HepG2 (cell line): ENCODE results near the gene DUS2. TPM values are rescaled to one million over a fixed set of nuclear protein-coding genes. Genes with fewer than 3 reads are reported as not detected.

Experiments
- ATAC-seq: fragments of 200-7000 bp; cut with Tn5 transposase; 3 replicates; pipeline ENCODE4 v1.9.1; 2020; ENCODE audit warnings: mild to moderate bottlenecking, moderate library complexity
- BruUV-seq: library from RNA; stranded (reverse); fragments of 400-500 nt; replicated peaks from 2 replicates; lab custom pipeline; 2021; lab: Mats Ljungman, UMichigan
- CTCF ChIA-PET: fragments of 300-600 bp; formaldehyde crosslinking; extraction: SDS; loops from one replicate; lab custom pipeline; 2021; ENCODE audit warnings: low total read pairs, inconsistent platforms, low intra/inter-chr PET ratio; lab: Yijun Ruan, JAX
- POLR2A ChIA-PET: fragments of 350-600 bp; sonication (Branson Sonifier 250); formaldehyde crosslinking; loops from one replicate; lab custom pipeline; 2020; ENCODE audit warnings: antibody characterized with exemption, inconsistent platforms; lab: Yijun Ruan, JAX
- DNase-seq: peaks from one replicate; pipeline ENCODE4 v3.0.0-alpha.2; 2015; ENCODE audit warnings: low spot score
- FAIRE-seq: peaks from 3 replicates; lab custom pipeline; 2011; peaks lifted over from hg19 to GRCh38; lab: Jason Lieb, UNC
- H2AFZ ChIP-seq: one replicate; pipeline ENCODE4 v1.6.1; 2011; ENCODE audit warnings: low read length, inconsistent platforms
- H3K27ac ChIP-seq: fragments of 300-600 bp; 3 replicates; pipeline ENCODE4 v1.8.0; 2011; ENCODE audit warnings: mixed run types, mild to moderate bottlenecking, mixed read lengths, low read length, inconsistent platforms; ENCODE audit not compliant: insufficient read depth; ENCODE audit errors: extremely low read length
- H3K27me3 ChIP-seq, 2 experiments: fragments of 200-600 bp in 1 of 2; 2 replicates in 1 of 2; 3 replicates in 1 of 2; pipeline versions ENCODE4 v1.6.0 to v1.8.0; 2011; ENCODE audit warnings: low read length in 2 of 2, mild to moderate bottlenecking in 2 of 2, moderate library complexity in 2 of 2, inconsistent platforms in 1 of 2; ENCODE audit not compliant: insufficient read depth in 2 of 2, control insufficient read depth in 1 of 2
- H3K36me3 ChIP-seq, 2 experiments: fragments of 200-600 bp in 1 of 2; replicated peaks in 1 of 2; 2 replicates in 1 of 2; 3 replicates in 1 of 2; pipeline versions ENCODE4 v1.5.1 to v1.8.0; 2011; ENCODE audit warnings: low read length in 2 of 2, inconsistent platforms in 1 of 2; ENCODE audit not compliant: insufficient read depth in 2 of 2, control insufficient read depth in 1 of 2
- H3K4me1 ChIP-seq: 2 replicates; pipeline ENCODE4 v1.5.1; 2012; ENCODE audit warnings: low read length, inconsistent platforms; ENCODE audit not compliant: insufficient read depth
- H3K4me2 ChIP-seq: 2 replicates; pipeline ENCODE4 v1.6.0; 2011; ENCODE audit warnings: low read depth, low read length, inconsistent platforms
- H3K4me3 ChIP-seq, 3 experiments: fragments of 200-600 bp in 1 of 3; sonication (generic), shearing (Covaris generic) in 1 of 3; replicated peaks in 1 of 3; 2 replicates each; pipeline ENCODE4 v1.5.1; 2011 to 2016; ENCODE audit warnings: low read length in 3 of 3, inconsistent platforms in 2 of 3, low read depth in 2 of 3, mild to moderate bottlenecking in 2 of 3, control low read depth in 1 of 3, mixed read lengths in 1 of 3; ENCODE audit not compliant: insufficient read depth in 1 of 3
- H3K79me2 ChIP-seq: one replicate; pipeline ENCODE4 v1.6.1; 2011; ENCODE audit warnings: low read length, inconsistent platforms; ENCODE audit not compliant: insufficient read depth
- H3K9ac ChIP-seq: 2 replicates; pipeline ENCODE4 v1.6.0; 2011; ENCODE audit warnings: mild to moderate bottlenecking, low read depth, low read length, inconsistent platforms; ENCODE audit not compliant: insufficient read depth
- H3K9me3 ChIP-seq: 2 replicates; pipeline ENCODE4 v1.5.1; 2012; ENCODE audit warnings: mild to moderate bottlenecking, low read length
- H4K20me1 ChIP-seq: 2 replicates; pipeline ENCODE4 v1.6.0; 2011; ENCODE audit warnings: inconsistent platforms, mild to moderate bottlenecking, low read length, moderate library complexity; ENCODE audit not compliant: insufficient read depth
- CHD4 ChIP-seq: fragments of 200-600 bp; sonication (generic); IDR thresholded peaks from 2 replicates; pipeline ENCODE4 v1.7.0; 2017; ENCODE audit warnings: mild to moderate bottlenecking, low read length, borderline replicate concordance
- CREB1 ChIP-seq, 2 experiments: fragments of 450-650 bp in 1 of 2; IDR thresholded peaks; 2 replicates each; pipeline ENCODE4 v1.6.1; 2016 to 2017; ENCODE audit warnings: control low read depth in 1 of 2, mild to moderate bottlenecking in 1 of 2, missing compliant biosample characterization in 1 of 2, missing genetic modification characterization in 1 of 2
- ETV5 ChIP-seq: IDR thresholded peaks from 2 replicates; pipeline ENCODE4 v1.6.1; 2018; ENCODE audit warnings: missing biosample characterization, missing genetic modification reagents, inconsistent platforms, borderline replicate concordance
- FLYWCH1 ChIP-seq: sonication (generic); formaldehyde crosslinking; IDR thresholded peaks from 2 replicates; pipeline ENCODE4 v1.8.1; 2023; ENCODE audit warnings: mild to moderate bottlenecking, missing genetic modification reagents
- GATAD2A ChIP-seq: IDR thresholded peaks from 2 replicates; pipeline ENCODE4 v1.6.1; 2016
- PHF21A ChIP-seq: sonication (generic); formaldehyde crosslinking; IDR thresholded peaks from 2 replicates; pipeline ENCODE4 v1.5.0; 2020; ENCODE audit warnings: mild to moderate bottlenecking, missing genetic modification reagents
- TEAD2 ChIP-seq: sonication (generic); formaldehyde crosslinking; IDR thresholded peaks from 2 replicates; pipeline ENCODE4 v1.9.0; 2021; ENCODE audit warnings: missing genetic modification reagents
- ZNF12 ChIP-seq: sonication (generic); formaldehyde crosslinking; IDR thresholded peaks from 2 replicates; pipeline ENCODE4 v1.5.0; 2020; ENCODE audit warnings: missing genetic modification reagents
- ZNF513 ChIP-seq: sonication (generic); formaldehyde crosslinking; conservative IDR thresholded peaks from 2 replicates; pipeline ENCODE4 v1.5.0; 2020; ENCODE audit warnings: missing genetic modification reagents
- ZNF660 ChIP-seq: sonication (generic); formaldehyde crosslinking; IDR thresholded peaks from 2 replicates; pipeline ENCODE4 v1.5.1; 2020; ENCODE audit warnings: mild to moderate bottlenecking, low read depth, missing genetic modification reagents, borderline replicate concordance
- ZNF768 ChIP-seq: sonication (generic); formaldehyde crosslinking; IDR thresholded peaks from 2 replicates; pipeline ENCODE4 v1.4.0; 2020; ENCODE audit warnings: missing genetic modification reagents
- WGBS: methylation state at CpG from one replicate; pipeline ENCODE4 v1.1.6; 2017; ENCODE audit warnings: low lambda C conversion rate; 5-methylcytosine and 5-hydroxymethylcytosine counted together
- in situ Hi-C: cut with HindIII; loops from 2 replicates; pipeline ENCODE4 v1.10.0; 2017; ENCODE audit warnings: low pct_unique_long_range_greater_than_20kb; ENCODE audit not compliant: extremely low pct_ligation_motif_present
- intact Hi-C: fragments of 100-400 bp; cut with micrococcal nuclease; formaldehyde crosslinking; loops from one replicate; pipeline ENCODE4 v1.10.0; 2022; ENCODE audit not compliant: unreplicated experiment
- polyA plus RNA-seq, 8 experiments: library from polyadenylated mRNA; depleted of rRNA in 3 of 8; stranded (reverse) in 7 of 8; unstranded in 1 of 8; fragments of >200 nt; fragmentation: Illumina TruSeq in 4 of 8; extraction: Trizol in 4 of 8; gene quantifications; 2 replicates each; pipeline versions ENCODE4 v1.2.1 to v1.2.3, GENCODE V29; 2011 to 2016; ENCODE audit warnings: low read depth in 4 of 8, missing spikeins in 1 of 8, mixed read lengths in 1 of 8; ENCODE audit not compliant: insufficient read depth in 1 of 8
- total RNA-seq, 5 experiments: library from RNA; depleted of rRNA; stranded (reverse); fragments of >200 nt; fragmentation: Illumina TruSeq; extraction: Trizol; gene quantifications; 2 replicates each; pipeline ENCODE4 v1.2.3, GENCODE V29; 2016; ENCODE audit warnings: low read depth in 1 of 5

Gene DUS2
- total and polyA plus RNA-seq, 2 of the 13 experiments (the other 11 are each of a cell fraction or from before 2014, with no cell fraction given) = 17.8 to 25.1 TPM

- DNase-seq = no peak
- no peaks in the 10 kb centered on the region for H3K27me3 ChIP-seq
- no peak overlapping the region for H2AFZ ChIP-seq
- CTCF ChIA-PET = no interaction called here
- H4K20me1 ChIP-seq = no peaks in the 10 kb centered on the region
- no peak overlapping the region for H3K9ac ChIP-seq
- H3K9me3 ChIP-seq = no peaks in the 10 kb centered on the region
- FAIRE-seq = no peak
- in situ Hi-C loops (no loop called here), intact Hi-C loops (no loop called here)
- H3K4me3 ChIP-seq = no peak overlapping the region
- H3K36me3 ChIP-seq = peaks cover 30 to 55% of the 10 kb centered on the region in 2 experiments
- no peak overlapping the region for H3K27ac ChIP-seq
- H3K4me1 ChIP-seq = peaks cover 50% of the 10 kb centered on the region
- WGBS = 100% methylated on average over 3 of the region's 3 CpGs
- no peak for ATAC-seq
- TF ChIP-seq ZNF12 (CRISPR knock-in tag) (no peak), TEAD2 (CRISPR knock-in tag) (no peak), FLYWCH1 (CRISPR knock-in tag) (no peak), GATAD2A (no peak), ZNF768 (no peak), ZNF660 (CRISPR knock-in tag) (no peak), CHD4 (no peak), ETV5 (no peak), PHF21A (CRISPR knock-in tag) (no peak), CREB1 (IDR thresholded peaks at IDR 0.05) (no peak), CREB1 (CRISPR knock-in tag; IDR thresholded peaks at IDR 0.05) (no peak), ZNF513 (no peak)
- TF ChIP-seq, all 625 proteins: peak for 0
- Histone ChIP-seq H3K4me2 (no peak overlapping the region), H3K79me2 (no peaks in the 10 kb centered on the region)
- POLR2A ChIA-PET = interaction anchor here (3.6 kb wide), 1 partner anchor 9 kb away, joined by 24 read pairs; the partner anchor contains the start of gene NFATC3
- no TSS peak for BruUV-seq
Observed at GRCh38 chr16:68075980-68076379, 52.9 kb downstream of the DUS2 start.
